Body of pancreas (tissue), 4 donors: ENCODE data around the gene MEN1.

Experiments used
- POLR2A ChIP-seq, 3 donors: fragments of 450-650 bp; IDR thresholded peaks; one replicate each; pipeline ENCODE4 v1.6.1; 2016; ENCODE audit warnings: antibody characterized with exemption in 3 of 3, mild to moderate bottlenecking in 2 of 3
- TF ChIP-seq, protein P1 (sequence below), 7 experiments: fragments of 450-650 bp in 4 of 7; fragments of 200-600 bp in 3 of 7; sonication (generic) in 3 of 7; IDR thresholded peaks; one replicate each; pipeline ENCODE4 v1.5.1; 2016 to 2019; ENCODE audit warnings: antibody characterized with exemption in 7 of 7

DNA sequence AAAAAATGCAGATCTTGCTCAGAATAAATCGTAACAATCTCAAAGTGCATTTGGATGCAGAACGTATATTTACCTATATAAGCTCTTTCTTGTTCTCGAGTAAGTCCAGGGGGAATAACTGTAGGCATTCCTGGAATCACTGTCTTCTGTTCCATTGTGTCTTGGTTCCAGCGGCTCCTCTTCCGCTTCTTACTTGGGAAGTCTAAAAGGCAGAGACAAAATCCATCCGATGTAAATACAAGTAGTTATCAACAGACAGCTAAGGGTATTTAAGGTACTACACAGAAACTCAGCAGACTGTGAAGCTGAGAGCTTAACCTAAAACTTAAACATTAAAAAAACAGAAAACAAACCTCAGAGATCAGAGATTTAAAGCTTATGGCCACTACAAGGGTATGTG is 33.9 kb downstream of the MEN1 start:
- TF ChIP-seq, protein P1, sequence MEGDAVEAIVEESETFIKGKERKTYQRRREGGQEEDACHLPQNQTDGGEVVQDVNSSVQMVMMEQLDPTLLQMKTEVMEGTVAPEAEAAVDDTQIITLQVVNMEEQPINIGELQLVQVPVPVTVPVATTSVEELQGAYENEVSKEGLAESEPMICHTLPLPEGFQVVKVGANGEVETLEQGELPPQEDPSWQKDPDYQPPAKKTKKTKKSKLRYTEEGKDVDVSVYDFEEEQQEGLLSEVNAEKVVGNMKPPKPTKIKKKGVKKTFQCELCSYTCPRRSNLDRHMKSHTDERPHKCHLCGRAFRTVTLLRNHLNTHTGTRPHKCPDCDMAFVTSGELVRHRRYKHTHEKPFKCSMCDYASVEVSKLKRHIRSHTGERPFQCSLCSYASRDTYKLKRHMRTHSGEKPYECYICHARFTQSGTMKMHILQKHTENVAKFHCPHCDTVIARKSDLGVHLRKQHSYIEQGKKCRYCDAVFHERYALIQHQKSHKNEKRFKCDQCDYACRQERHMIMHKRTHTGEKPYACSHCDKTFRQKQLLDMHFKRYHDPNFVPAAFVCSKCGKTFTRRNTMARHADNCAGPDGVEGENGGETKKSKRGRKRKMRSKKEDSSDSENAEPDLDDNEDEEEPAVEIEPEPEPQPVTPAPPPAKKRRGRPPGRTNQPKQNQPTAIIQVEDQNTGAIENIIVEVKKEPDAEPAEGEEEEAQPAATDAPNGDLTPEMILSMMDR (IDR thresholded peaks at IDR 0.05), result no peak
- no peak for TF ChIP-seq POLR2A (IDR thresholded peaks at IDR 0.05)
